Trophoblast cell (in vitro differentiated cells and primary cell): ENCODE results near the gene KPNB1.
"Not testable (repeated sequence)": the region's sequence is repeated elsewhere in the genome, so short reads cannot be mapped to it uniquely, and the experiment has no call there.

Experiments used
- DNase-seq, 2 donors: peaks; one replicate each; pipeline ENCODE4 v3.0.0-alpha.2; 2016
- H2AFZ ChIP-seq: 2 replicates; pipeline ENCODE4 v1.6.1; 2013; ENCODE audit warnings: low read length, moderate library complexity, mild to moderate bottlenecking; ENCODE audit not compliant: insufficient read depth, poor library complexity
- H2AK5ac ChIP-seq: 2 replicates; pipeline ENCODE4 v1.6.1; 2013; ENCODE audit warnings: mild to moderate bottlenecking, low read length
- H2BK120ac ChIP-seq: 2 replicates; pipeline ENCODE4 v1.6.1; 2013; ENCODE audit warnings: low read length, mild to moderate bottlenecking, moderate library complexity; ENCODE audit not compliant: insufficient read depth, poor library complexity
- H2BK12ac ChIP-seq: 2 replicates; pipeline ENCODE4 v1.6.1; 2013; ENCODE audit warnings: mild to moderate bottlenecking, low read length, moderate library complexity
- H2BK5ac ChIP-seq: 2 replicates; pipeline ENCODE4 v1.6.1; 2013; ENCODE audit warnings: low read length, low read depth, moderate library complexity, mild to moderate bottlenecking; ENCODE audit not compliant: poor library complexity
- H3K14ac ChIP-seq: 2 replicates; pipeline ENCODE4 v1.6.1; 2013; ENCODE audit warnings: mild to moderate bottlenecking, low read length
- H3K18ac ChIP-seq: 2 replicates; pipeline ENCODE4 v1.6.1; 2013; ENCODE audit warnings: mild to moderate bottlenecking, low read length
- H3K23ac ChIP-seq: 2 replicates; pipeline ENCODE4 v1.6.1; 2013; ENCODE audit warnings: low read length
- H3K27ac ChIP-seq: 2 replicates; pipeline ENCODE4 v1.5.1; 2013; ENCODE audit warnings: low read depth, mild to moderate bottlenecking, inconsistent platforms, low read length, moderate library complexity
- H3K27me3 ChIP-seq: 2 replicates; pipeline ENCODE4 v1.6.1; 2013; ENCODE audit warnings: inconsistent platforms, mild to moderate bottlenecking, low read length, moderate library complexity; ENCODE audit not compliant: insufficient read depth
- H3K36me3 ChIP-seq, 2 experiments: 1 replicate in 1 of 2; 2 replicates in 1 of 2; pipeline ENCODE4 v1.6.1; 2013; ENCODE audit warnings: low read length in 2 of 2, mild to moderate bottlenecking in 2 of 2, moderate library complexity in 1 of 2; ENCODE audit not compliant: insufficient read depth in 2 of 2, control insufficient read depth in 1 of 2
- H3K4ac ChIP-seq: 2 replicates; pipeline ENCODE4 v1.6.1; 2013; ENCODE audit warnings: low read depth, mild to moderate bottlenecking, low read length, moderate library complexity
- H3K4me1 ChIP-seq, 2 experiments: 1 replicate in 1 of 2; 2 replicates in 1 of 2; pipeline ENCODE4 v1.6.1; 2013; ENCODE audit warnings: low read length in 2 of 2, mild to moderate bottlenecking in 2 of 2, moderate library complexity in 1 of 2; ENCODE audit not compliant: insufficient read depth in 2 of 2, control insufficient read depth in 1 of 2
- H3K4me2 ChIP-seq: 2 replicates; pipeline ENCODE4 v1.6.1; 2013; ENCODE audit warnings: inconsistent platforms, mild to moderate bottlenecking, low read length, moderate library complexity
- H3K4me3 ChIP-seq: 2 replicates; pipeline ENCODE4 v1.5.1; 2013; ENCODE audit warnings: mild to moderate bottlenecking, low read depth, low read length, inconsistent platforms
- H3K79me1 ChIP-seq: one replicate; pipeline ENCODE4 v1.6.1; 2013; ENCODE audit warnings: low read length
- H3K79me2 ChIP-seq: 2 replicates; pipeline ENCODE4 v1.6.1; 2013; ENCODE audit warnings: low read length, mild to moderate bottlenecking; ENCODE audit not compliant: control insufficient read depth, insufficient read depth, poor library complexity
- H3K9ac ChIP-seq: 2 replicates; pipeline ENCODE4 v1.6.1; 2013; ENCODE audit warnings: mild to moderate bottlenecking, low read length
- H3K9me3 ChIP-seq: 2 replicates; pipeline ENCODE4 v1.6.1; 2013; ENCODE audit warnings: low read depth, mild to moderate bottlenecking, control low read depth, inconsistent platforms, low read length; ENCODE audit not compliant: insufficient read depth
- H4K12ac ChIP-seq: 2 replicates; pipeline ENCODE4 v1.6.1; 2013; ENCODE audit warnings: low read depth, mild to moderate bottlenecking, low read length, moderate library complexity
- H4K8ac ChIP-seq: 2 replicates; pipeline ENCODE4 v1.6.1; 2013; ENCODE audit warnings: low read depth, mild to moderate bottlenecking, low read length, moderate library complexity
- H4K91ac ChIP-seq: one replicate; pipeline ENCODE4 v1.6.1; 2013; ENCODE audit warnings: low read depth, mild to moderate bottlenecking, low read length, moderate library complexity
- WGBS: extraction: QIAGEN DNeasy Blood & Tissue Kit; methylation state at CpG from one replicate; pipeline ENCODE4 v1.1.7; 2013; ENCODE audit warnings: missing lambda C conversion rate; ENCODE audit not compliant: insufficient read length, insufficient coverage; ENCODE audit errors: extremely low coverage; 5-methylcytosine and 5-hydroxymethylcytosine counted together

The KPNB1 gene

GRCh38 chr17:47676510-47677165, 26.9 kb downstream of the KPNB1 start:
- Histone ChIP-seq H3K4me3 (no peak overlapping the region), H2BK12ac (no peak overlapping the region), H2AFZ (no peak overlapping the region), H2AK5ac (no peak overlapping the region), H3K14ac (no peak overlapping the region), H4K91ac (no peak overlapping the region), H2BK120ac (no peak overlapping the region), H3K36me3 (peaks cover 37 to 84% of the 10 kb centered on the region in 2 experiments), H3K4me2 (no peak overlapping the region), H4K12ac (no peak overlapping the region), H4K8ac (no peak overlapping the region), H3K79me2 (no peaks in the 10 kb centered on the region), H3K9me3 (peaks cover 4% of the 10 kb centered on the region), H2BK5ac (no peak overlapping the region), H3K23ac (no peak overlapping the region), H3K4ac (no peak overlapping the region), H3K4me1 (no peaks in the 10 kb centered on the region), H3K27me3 (no peaks in the 10 kb centered on the region), H3K9ac (no peak overlapping the region), H3K18ac (no peak overlapping the region), H3K27ac (no peak overlapping the region), H3K79me1 (no peaks in the 10 kb centered on the region)
- DNase-seq = no peak
- WGBS = no CpG with 5 or more reads among the region's 7 CpGs

- H3K27ac ChIP-seq = no peak overlapping the region
- no peak overlapping the region for H2BK12ac ChIP-seq
- no peak overlapping the region for H4K8ac ChIP-seq
- WGBS = no CpG with 5 or more reads among the region's 7 CpGs
- H3K4me3 ChIP-seq = no peak overlapping the region
- H2AFZ ChIP-seq = no peak overlapping the region
- no peak overlapping the region for H4K12ac ChIP-seq
- H3K27me3 ChIP-seq = no peaks in the 10 kb centered on the region
- no peaks in the 10 kb centered on the region for H3K4me1 ChIP-seq
- H3K36me3 ChIP-seq = peaks cover 36 to 83% of the 10 kb centered on the region in 2 experiments
- H3K4ac ChIP-seq = no peak overlapping the region
- DNase-seq = no peak
- peak overlapping the region; percentile 37 for H3K18ac ChIP-seq
- H2BK5ac ChIP-seq = no peak overlapping the region
- no peak overlapping the region for H4K91ac ChIP-seq
- H3K9me3 ChIP-seq = peaks cover 4% of the 10 kb centered on the region
- H3K79me1 ChIP-seq = no peaks in the 10 kb centered on the region
- H3K9ac ChIP-seq = no peak overlapping the region
- no peaks in the 10 kb centered on the region for H3K79me2 ChIP-seq
- no peak overlapping the region for H2AK5ac ChIP-seq
- H2BK120ac ChIP-seq = no peak overlapping the region
- H3K23ac ChIP-seq = no peak overlapping the region
- H3K14ac ChIP-seq = no peak overlapping the region
- no peak overlapping the region for H3K4me2 ChIP-seq
These were observed 28.5 kb downstream of the KPNB1 start for GRCh38 chr17:47678196-47678595.

DNA sequence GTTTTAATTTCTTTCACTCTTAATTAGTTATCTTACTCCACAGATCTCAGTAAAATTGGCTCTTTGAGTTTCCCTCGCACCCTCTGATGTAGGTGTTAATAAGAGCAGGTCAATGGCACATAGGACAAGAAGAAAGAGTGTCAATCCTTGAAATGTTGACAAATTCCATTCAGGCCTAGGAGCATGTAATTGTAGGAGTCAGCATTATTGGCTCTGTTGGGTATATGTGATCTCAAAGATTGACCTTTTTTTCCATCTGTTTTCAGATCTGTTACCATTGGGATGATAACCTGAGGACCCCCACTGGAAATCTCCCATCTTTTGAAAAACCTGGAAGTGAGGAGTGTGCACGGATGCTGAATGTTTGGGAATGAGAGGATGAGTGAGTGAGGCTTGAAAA, 32.4 kb downstream of the KPNB1 start:
- H3K36me3 ChIP-seq = peaks cover 27 to 62% of the 10 kb centered on the region in 2 experiments
- H3K9ac ChIP-seq = no peak overlapping the region
- H2BK12ac ChIP-seq = no peak overlapping the region
- DNase-seq = no peak
- no peak overlapping the region for H3K4ac ChIP-seq
- no peaks in the 10 kb centered on the region for H3K79me1 ChIP-seq
- no peak overlapping the region for H4K91ac ChIP-seq
- H3K14ac ChIP-seq = no peak overlapping the region
- H2AK5ac ChIP-seq = no peak overlapping the region
- WGBS = no CpG with 5 or more reads among the region's 2 CpGs
- H3K9me3 ChIP-seq = no peaks in the 10 kb centered on the region
- H3K27ac ChIP-seq = no peak overlapping the region
- no peak overlapping the region for H2BK120ac ChIP-seq
- no peak overlapping the region for H3K4me3 ChIP-seq
- no peak overlapping the region for H2AFZ ChIP-seq
- H3K27me3 ChIP-seq = no peaks in the 10 kb centered on the region
- no peak overlapping the region for H3K18ac ChIP-seq
- H3K4me1 ChIP-seq = no peaks in the 10 kb centered on the region
- no peaks in the 10 kb centered on the region for H3K79me2 ChIP-seq
- no peak overlapping the region for H4K12ac ChIP-seq
- H2BK5ac ChIP-seq = no peak overlapping the region
- no peak overlapping the region for H3K23ac ChIP-seq
- H3K4me2 ChIP-seq = no peak overlapping the region
- H4K8ac ChIP-seq = no peak overlapping the region

GRCh38 chr17:47682727-47683126, 33.0 kb downstream of the KPNB1 start:
- not testable (repeated sequence) for H2AK5ac ChIP-seq, H3K4me3 ChIP-seq, H2AFZ ChIP-seq, H3K4me1 ChIP-seq, H3K9me3 ChIP-seq, H3K79me2 ChIP-seq, H2BK5ac ChIP-seq, H2BK120ac ChIP-seq, H3K4me2 ChIP-seq, H3K27me3 ChIP-seq, H4K12ac ChIP-seq, H3K79me1 ChIP-seq, H3K27ac ChIP-seq, H3K4ac ChIP-seq, H4K91ac ChIP-seq, H4K8ac ChIP-seq, H3K23ac ChIP-seq, H2BK12ac ChIP-seq, H3K9ac ChIP-seq, DNase-seq, H3K14ac ChIP-seq, H3K18ac ChIP-seq
- no CpG with 5 or more reads among the region's 4 CpGs for WGBS
- H3K36me3 ChIP-seq = peaks cover 25 to 58% of the 10 kb centered on the region in 2 experiments
